IPS-11a (cell line): ENCODE measurements around the gene TRAF2.
A peak's percentile ranks its signal among the peaks of the same experiment; 100 is the strongest.
"Not testable (repeated sequence)": the region's sequence is repeated elsewhere in the genome, so short reads cannot be mapped to it uniquely, and the experiment has no call there.

Source experiments
- H3K4me3 ChIP-seq: one replicate; pipeline ENCODE4 v1.5.1; 2013; ENCODE audit warnings: low read depth, low read length, control low read depth

TRAF2 gene, protein sequence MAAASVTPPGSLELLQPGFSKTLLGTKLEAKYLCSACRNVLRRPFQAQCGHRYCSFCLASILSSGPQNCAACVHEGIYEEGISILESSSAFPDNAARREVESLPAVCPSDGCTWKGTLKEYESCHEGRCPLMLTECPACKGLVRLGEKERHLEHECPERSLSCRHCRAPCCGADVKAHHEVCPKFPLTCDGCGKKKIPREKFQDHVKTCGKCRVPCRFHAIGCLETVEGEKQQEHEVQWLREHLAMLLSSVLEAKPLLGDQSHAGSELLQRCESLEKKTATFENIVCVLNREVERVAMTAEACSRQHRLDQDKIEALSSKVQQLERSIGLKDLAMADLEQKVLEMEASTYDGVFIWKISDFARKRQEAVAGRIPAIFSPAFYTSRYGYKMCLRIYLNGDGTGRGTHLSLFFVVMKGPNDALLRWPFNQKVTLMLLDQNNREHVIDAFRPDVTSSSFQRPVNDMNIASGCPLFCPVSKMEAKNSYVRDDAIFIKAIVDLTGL

DNA sequence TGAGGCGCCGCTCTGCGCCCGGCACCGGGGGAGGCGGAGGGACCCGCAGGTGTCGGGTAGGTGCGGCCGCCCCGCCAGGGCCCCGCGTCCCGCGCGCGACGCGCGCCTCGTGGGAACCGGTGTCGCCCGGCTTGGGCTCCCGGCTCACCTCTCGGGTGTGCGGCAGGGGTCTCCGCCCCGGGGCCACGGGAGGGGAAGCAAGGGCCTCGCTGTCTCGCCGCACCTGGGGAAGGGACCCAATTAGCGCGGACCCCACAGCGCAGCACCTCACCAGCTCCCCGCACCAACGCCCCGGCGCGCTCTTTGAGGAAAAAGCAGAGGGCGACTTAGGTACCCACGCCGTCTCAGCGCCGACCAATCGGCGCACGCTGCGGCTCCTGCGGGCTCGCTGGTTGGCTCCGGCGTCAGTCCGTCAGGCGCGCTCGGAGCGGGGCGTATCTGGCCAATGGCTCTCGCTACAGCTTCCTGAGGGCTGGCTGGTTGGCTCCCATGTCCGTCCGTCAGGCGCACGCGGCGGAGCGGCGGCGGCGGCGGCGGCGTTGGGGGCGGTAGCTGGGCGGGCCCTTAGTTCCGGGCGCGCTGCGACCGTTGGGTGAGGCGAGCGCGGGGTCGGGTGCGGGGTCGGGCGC, at the start of gene TRAF2:
Gene TRAF2 (plus strand): TSS at position 567 of the 629 bp plus-strand sequence. CDS start 12,225 bp downstream, outside the sequence.
- peak within 1 kb of the TSS; percentile 72 for H3K4me3 ChIP-seq

DNA sequence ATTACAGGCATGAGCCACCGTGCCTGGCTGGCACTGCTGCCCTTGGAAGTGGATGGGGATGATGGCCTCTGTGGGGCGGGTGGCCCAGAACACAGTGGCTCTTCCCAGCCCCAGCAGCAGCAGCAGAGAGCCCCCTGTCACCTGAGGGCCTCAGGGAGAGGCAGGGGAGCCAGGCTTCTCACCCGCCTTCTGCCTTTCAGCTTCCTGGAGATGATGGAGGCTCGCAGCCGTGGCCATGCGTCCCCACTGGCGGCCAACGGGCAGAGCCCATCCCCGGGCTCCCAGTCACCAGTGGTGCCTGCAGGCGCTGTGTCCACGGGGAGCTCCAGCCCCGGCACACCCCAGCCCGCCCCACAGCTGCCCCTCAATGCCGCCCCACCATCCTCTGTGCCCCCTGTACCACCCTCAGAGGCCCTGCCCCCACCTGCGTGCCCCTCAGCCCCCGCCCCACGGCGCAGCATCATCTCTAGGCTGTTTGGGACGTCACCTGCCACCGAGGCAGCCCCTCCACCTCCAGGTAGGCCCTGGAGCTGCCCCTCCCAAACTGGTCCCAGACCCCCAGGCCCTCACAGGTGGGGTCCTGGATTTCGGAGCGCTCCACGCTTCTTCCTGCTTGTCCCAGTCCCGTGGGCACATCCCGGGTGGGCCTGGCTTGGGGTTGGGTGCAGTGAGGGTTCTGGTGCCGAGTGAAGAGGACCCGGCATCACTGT, 49.0 kb upstream of the TRAF2 start:
- no peak overlapping the region for H3K4me3 ChIP-seq

DNA sequence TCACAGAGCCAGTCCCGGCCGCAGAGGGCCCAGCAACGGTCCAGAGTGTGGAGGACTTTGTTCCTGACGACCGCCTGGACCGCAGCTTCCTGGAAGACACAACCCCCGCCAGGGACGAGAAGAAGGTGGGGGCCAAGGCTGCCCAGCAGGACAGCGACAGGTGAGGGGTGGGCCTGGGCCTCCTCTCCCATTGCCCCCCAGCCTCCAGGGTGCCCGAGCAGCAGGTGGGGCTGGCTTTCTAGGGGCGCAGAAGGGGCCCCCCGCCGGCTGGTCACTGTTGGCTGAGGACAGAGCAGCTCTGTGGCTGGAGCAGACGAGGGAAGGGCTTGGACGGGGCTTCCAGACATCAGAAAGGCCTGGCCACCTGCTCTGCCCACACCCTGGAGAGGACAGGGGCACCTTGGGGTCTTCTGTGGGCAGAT, 48.4 kb upstream of the TRAF2 start:
- not testable (repeated sequence) for H3K4me3 ChIP-seq

DNA sequence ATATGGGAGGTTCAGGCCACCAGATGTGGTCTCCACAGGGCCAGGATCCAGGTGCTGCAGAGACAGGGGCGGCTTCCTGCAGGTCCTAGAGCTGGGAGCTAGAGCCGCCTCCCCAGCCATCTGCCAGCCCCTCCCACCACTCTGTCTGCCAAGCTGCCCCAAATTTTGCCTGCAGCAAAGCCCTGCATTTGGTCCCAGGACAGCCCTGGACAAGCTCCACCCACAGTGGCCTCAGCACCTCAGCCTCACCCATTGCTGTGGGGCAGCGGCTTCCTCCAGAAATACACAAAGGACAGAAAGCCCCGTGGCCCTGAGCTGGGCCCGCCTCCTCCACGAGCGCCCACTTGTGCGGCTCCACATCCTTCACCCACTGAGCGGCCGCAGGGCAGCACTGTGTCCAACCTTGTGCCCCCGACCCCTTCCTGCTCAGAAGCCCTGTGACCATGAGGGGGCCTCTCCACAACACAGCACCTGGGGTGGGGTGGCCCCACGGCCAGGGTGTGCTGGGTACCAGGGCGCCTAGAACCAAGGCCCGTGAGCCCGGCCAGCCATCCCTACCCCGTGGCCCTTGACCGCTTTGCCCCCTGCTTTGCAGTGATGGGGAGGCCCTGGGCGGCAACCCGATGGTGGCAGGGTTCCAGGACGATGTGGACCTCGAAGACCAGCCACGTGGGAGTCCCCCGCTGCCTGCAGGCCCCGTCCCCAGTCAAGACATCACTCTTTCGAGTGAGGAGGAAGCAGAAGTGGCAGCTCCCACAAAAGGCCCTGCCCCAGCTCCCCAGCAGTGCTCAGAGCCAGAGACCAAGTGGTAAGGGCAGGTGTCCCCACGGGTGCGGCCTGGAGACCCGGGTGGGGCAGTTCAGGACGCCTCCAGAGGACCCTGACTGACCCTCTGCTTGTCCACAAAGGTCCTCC, 47.7 kb upstream of the TRAF2 start:
- H3K4me3 ChIP-seq = no peak overlapping the region

DNA sequence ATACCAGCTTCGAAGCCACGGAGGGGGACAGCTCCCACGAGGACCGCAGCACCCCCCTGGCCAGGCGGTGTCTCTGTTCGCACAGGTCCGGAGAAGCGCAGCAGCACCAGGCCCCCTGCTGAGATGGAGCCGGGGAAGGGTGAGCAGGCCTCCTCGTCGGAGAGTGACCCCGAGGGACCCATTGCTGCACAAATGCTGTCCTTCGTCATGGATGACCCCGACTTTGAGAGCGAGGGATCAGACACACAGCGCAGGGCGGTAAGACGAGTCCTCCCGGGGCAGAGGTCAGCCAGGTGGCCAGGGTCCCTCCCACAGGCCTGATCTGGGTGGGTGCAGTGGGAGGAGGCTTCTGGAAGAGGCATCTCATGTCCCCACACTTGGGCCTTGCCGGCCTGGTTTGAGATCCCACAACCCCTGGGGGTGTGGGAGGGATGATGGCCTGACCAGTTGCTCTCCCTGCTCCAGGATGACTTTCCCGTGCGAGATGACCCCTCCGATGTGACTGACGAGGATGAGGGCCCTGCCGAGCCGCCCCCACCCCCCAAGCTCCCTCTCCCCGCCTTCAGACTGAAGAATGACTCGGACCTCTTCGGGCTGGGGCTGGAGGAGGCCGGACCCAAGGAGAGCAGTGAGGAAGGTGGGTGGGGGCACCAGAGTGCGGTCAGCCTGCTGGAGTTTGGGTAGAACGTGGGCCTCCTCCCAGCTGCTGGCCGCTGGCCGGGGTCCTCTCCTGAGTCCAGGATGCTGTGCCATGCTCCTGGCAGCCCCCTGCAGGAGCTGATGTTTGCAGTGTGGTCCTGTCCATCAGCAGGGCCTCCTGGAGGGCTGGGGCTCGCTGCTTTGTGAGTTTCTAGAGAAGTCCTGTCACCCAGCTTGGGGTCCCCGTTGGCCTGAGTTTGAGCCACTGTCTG, 46.8 kb upstream of the TRAF2 start:
- H3K4me3 ChIP-seq = no peak overlapping the region

DNA sequence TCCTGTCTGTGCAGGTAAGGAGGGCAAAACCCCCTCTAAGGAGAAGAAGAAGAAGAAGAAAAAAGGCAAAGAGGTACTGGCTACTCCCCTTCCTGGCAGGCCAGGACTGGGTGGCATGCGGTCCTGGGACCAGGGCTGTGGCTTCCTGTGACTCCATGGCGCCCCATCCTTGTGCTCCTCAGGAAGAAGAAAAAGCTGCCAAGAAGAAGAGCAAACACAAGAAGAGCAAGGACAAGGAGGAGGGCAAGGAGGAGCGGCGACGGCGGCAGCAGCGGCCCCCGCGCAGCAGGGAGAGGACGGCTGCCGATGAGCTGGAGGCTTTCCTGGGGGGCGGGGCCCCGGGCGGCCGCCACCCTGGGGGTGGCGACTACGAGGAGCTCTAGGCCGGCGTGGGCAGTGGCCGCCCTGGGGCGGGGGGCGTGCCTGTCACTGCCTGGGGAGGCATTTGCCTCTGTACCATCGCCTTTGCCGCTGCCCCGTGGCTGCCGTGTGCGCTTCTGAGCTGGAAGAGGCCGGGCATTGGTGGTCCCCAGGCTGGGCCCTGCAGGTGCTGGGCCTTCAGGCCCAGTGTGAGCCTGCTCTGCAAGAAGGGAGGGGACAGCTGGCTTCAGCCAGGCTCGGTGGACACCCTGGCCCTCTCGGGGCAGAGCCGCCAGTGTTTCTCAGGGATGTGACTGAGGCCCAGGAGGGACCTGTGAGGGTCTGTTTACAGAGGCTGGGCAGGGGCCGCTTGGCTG, 46.0 kb upstream of the TRAF2 start:
- no peak overlapping the region for H3K4me3 ChIP-seq

DNA sequence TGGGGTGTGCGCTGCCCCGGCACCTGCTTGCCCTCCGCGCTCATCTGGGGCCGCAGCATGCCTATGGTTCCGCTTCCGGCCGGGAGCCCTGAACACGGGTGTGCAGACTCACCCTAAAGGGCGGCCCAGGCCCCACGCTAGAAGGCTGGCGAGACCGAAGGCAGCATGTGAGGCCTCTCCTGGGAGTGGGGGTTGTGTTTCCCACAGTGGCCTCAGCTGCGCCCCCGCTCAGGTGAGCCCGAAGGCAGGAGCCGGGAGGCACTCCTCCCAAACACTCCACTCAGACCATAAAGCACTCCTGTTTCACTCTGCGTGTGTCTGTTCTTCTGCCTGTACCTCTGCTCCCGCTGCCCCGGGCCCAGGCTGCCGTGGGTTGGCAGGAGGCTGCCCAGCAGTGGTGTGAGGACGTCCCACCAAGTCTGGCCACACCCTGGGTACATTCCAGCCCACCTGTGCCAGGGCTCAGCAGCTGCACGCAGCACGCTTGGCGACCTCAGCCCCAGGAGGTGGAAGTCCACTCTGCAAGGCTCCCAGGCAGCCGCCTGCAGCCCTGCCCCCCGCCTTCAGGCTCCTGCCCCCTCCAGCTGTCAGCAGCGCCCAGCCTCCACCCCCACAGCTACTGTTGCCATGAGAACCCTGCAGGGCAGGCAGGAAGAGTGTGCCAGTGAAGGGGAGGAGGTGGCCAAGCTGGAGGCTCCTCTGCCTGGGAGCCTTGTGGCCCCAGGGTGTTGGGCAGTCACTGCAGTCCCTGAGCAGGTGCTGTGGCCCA, 45.3 kb upstream of the TRAF2 start:
- H3K4me3 ChIP-seq = no peak overlapping the region

DNA sequence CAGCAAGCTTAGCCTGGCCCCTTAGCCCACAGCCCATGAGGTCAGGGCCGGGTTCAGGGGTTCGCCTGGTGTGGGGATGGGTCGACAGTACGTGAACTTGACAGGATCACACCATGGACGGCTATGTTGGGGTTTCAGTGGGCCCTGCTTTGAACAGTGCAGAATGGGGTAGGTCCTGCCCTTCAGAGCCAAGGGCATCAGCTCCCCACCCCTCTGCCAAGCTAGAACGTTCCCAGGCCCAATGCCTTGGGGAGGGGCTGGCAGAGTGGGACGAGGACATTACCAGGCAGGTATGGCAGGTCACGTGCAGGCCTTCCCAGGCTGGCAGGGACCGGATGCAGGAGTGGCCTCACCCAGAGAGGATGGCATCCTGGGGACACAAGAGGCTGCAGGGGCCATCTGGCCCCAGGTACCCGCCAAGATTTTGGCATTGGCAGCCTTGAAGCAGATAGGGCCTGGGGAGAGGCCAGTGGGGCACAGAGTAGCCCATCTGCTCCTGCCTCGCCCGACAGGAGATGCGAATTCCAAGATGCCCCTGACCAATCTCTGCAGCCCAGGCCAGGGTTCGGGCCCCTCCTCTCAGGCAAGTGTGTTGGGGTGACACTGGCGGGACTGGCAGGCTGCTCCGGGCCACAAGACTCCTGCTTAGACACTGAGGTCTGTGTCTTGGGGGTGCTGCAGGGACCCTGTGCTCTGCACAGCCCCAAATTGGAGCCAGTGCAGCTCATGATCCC, 44.5 kb upstream of the TRAF2 start:
- H3K4me3 ChIP-seq = not testable (repeated sequence)

DNA sequence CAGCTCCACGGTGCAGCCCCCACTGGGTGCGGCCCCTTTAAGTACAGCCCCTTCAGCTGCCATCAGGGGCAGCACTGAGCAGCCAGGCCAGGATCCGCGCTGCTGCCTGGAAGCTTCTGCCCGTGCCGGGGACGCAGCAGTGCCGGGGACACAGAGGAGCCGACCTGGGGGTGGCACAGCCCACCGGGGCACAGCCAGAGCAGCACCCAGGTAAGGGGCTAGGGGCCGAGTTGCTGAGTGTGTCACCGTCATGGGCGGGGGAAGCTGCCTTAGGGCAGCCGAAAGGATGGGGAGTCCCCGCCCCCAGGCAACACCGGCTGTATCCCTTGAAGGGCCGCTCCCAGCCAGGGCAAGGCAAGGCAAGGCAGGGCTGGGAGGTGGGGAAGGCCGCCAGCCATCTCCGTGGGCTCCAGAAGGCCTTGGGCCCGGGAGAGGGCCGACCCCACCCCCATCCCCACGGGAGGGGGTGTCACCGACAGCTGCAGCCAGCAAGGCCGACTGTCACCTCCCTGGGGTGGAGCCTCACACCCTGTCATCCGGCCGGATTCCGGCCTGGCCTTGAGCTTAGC, 43.9 kb upstream of the TRAF2 start, which contains the start of gene AJM1:
Gene AJM1 (plus strand): TSS at position 99 of the 569 bp plus-strand sequence. CDS start 1,937 bp downstream, outside the sequence.
- H3K4me3 ChIP-seq = not testable (repeated sequence)

DNA sequence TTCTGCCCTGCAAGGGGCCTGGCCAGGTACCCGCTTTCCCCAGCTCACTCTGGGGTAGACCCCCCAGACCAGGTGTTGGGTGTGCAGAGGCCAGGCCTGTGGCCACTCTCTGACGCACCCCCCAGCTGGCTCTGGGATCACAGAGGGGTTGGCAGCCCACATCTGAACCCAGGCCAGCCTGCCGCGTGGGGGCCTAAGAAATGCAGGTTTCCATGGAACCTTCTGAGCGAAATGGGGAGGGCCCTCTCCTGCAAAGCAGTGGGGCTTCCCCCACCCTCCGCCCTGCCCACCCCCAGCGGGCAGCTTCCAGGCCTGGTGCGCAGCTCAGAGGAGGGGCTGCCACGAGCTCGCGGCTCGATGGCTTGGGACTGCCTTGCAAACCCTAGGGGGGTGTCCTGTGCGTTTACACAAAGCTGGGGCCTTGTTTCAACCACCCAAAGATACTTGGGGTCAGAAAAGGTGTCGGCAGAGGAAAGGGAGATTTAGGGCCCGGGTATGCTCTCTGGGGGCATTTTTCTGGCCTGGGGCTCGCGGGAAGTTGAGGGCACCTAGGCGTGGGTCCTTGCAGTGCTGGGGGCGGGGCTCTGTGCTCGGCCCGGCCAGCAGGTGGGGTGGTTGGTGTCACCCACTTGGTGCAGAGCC, 43.0 kb upstream of the TRAF2 start:
- H3K4me3 ChIP-seq = not testable (repeated sequence)

DNA sequence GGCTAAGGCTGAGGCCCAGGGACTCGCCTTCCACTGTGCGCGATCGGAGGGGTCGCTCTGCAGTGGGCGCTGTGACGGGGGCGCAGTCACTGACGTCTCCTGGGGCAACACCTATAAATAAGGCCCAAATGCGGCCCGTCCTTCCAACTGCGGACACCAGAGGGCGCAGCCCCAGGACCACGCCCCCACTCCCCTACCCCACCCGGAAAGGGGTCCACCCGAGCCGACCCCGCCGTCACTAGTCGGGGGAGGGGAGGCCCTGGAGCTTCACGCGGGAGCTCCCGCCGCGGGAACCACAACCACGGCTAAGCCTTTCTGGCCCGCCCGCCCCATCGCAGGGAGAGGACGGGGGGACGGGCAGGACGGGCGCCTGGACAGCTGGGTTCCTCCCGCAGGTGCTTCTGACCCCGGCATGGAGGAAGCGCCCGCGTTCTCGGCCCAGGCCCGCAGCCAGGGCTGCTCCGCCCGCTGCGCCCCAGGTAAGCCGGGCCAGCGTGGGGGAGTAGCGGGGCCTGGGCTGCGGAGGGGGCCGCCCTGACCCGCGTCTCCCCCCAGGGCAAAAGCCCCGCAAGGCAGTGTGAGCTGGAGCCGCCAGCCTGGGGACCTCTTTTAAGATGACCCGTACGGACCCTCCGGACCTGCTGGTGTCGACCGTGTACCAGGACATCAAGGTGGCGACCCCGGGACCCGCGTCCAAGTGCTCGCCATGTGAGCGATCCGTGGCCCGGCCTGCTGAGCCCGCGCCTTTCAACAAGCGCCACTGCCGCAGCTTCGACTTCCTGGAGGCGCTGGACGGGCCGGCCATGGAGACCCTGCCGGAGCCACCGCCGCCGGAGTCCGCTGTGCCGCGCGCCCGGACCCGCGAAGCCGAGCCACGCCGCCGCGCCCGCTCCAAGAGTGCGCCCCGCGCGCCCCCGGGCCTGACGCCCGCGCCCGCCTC, 42.2 kb upstream of the TRAF2 start:
- H3K4me3 ChIP-seq = not testable (repeated sequence)

DNA sequence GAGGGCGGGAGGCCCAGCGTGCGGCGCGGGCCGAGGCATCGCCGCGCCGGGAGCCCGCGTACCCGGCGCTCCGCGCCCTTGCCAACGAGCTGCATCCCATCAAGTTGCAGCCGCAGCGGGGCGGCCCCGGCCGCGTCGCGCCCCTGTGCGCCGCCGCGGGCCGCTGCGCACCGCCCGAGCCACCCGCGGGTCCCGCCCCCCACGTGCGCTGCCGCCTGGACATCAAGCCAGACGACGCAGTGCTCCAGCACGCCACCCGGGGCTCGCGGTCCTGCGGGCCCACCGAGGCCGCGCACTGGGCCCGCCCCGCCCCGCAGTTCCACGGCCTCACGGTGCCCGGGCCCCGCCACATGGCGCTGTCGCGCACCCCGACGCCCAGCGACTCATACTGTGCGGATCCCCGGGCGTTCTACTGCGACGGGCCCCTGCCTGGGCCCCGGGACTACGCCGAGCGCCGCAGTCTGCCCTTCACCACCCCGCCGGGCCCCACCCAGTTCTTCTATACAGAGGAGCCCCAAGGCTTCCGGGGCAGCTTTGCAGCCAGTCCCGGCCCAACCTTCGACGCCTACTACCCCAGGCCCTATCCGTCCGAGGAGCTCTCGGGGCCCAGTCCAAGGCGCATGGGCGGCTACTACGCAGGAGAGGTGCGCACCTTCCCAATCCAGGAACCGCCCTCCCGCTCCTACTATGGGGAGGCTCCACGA, 41.4 kb upstream of the TRAF2 start:
- no peak overlapping the region for H3K4me3 ChIP-seq

DNA sequence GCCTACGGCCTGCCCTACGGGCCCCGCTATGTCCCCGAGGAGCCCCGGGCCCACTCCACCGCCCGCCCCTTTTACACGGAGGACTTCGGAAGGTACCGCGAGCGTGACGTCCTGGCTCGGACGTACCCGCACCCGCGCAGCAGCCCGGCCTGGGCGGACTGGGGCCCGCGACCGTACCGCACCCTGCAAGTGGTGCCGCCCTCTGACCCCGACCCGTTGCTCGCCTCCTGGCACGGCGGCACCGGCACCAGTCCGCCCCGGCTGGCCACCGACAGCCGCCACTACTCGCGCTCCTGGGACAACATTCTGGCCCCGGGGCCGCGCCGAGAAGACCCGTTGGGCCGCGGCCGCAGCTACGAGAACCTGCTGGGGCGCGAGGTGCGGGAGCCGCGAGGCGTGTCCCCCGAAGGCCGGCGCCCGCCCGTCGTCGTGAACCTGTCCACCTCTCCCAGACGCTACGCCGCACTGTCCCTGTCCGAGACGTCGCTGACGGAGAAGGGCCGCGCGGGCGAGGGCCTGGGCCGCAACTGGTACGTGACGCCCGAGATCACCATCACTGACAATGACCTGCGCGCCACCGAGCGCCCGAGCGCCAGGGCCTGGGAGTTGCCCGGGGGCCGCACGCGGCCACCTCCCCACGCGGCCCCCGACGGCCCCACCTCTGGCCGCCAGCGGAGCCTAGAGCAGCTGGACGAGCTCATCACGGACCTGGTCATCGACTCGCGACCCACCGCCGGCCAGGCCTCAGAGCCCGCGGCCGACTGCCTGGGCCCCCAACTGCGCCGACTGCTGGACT, 40.7 kb upstream of the TRAF2 start:
- H3K4me3 ChIP-seq = no peak overlapping the region
